GM10266 (cell line): ENCODE measurements around the gene IL17RC.

ENCODE experiments used
- DNase-seq: peaks from one replicate; pipeline ENCODE4 v3.0.0; 2012; ENCODE audit errors: extremely low spot score
- TF ChIP-seq, protein P1 (sequence below): IDR thresholded peaks from 2 replicates; pipeline ENCODE4 v1.5.1; 2012; ENCODE audit warnings: mild to moderate bottlenecking, low read depth; ENCODE audit not compliant: control insufficient read depth, insufficient read depth; ENCODE audit errors: missing control alignments

IL17RC gene

DNA sequence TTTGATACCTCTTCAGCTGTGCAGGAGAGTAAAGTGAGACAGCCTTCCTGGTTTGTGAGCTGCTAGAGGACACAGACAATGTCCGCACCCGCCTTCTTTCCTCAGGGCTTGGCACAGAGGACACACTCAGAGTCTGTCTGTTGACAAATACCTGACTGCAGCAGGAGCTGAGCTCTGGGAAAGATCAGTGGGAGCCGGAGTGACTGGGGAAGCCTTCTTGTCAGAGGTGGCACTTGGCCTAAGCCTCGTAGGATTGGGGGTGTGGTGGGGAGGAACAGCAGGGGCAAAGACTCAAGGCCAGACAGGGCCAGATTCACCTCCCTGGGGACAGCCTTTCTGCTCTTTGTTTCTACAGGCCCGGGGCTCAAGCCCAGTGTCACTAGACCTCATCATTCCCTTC, 3.3 kb upstream of the IL17RC start:
- DNase-seq: no peak
- TF ChIP-seq, protein P1, sequence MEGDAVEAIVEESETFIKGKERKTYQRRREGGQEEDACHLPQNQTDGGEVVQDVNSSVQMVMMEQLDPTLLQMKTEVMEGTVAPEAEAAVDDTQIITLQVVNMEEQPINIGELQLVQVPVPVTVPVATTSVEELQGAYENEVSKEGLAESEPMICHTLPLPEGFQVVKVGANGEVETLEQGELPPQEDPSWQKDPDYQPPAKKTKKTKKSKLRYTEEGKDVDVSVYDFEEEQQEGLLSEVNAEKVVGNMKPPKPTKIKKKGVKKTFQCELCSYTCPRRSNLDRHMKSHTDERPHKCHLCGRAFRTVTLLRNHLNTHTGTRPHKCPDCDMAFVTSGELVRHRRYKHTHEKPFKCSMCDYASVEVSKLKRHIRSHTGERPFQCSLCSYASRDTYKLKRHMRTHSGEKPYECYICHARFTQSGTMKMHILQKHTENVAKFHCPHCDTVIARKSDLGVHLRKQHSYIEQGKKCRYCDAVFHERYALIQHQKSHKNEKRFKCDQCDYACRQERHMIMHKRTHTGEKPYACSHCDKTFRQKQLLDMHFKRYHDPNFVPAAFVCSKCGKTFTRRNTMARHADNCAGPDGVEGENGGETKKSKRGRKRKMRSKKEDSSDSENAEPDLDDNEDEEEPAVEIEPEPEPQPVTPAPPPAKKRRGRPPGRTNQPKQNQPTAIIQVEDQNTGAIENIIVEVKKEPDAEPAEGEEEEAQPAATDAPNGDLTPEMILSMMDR: no peak

DNA sequence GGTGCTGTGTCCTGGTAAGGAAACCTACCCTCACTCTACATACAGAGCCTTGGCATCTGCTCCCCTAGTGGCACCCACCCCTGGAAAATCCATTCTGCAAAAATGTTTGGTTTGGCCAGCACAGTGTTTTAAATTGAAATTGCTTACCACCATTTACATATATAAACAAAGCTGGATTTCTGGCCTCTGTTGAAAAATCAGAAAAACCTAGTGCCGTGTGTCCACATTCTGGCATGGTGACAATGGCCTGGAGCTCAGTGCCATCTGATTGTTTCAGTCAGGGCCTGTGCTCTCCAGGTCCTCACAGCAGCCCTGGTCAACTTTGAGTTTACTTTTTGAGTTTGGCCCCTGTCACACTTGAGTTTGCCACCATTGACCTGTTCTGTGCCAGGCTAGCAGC, 2.9 kb upstream of the IL17RC start:
- no peak for DNase-seq
- TF ChIP-seq, protein P1: no peak

DNA sequence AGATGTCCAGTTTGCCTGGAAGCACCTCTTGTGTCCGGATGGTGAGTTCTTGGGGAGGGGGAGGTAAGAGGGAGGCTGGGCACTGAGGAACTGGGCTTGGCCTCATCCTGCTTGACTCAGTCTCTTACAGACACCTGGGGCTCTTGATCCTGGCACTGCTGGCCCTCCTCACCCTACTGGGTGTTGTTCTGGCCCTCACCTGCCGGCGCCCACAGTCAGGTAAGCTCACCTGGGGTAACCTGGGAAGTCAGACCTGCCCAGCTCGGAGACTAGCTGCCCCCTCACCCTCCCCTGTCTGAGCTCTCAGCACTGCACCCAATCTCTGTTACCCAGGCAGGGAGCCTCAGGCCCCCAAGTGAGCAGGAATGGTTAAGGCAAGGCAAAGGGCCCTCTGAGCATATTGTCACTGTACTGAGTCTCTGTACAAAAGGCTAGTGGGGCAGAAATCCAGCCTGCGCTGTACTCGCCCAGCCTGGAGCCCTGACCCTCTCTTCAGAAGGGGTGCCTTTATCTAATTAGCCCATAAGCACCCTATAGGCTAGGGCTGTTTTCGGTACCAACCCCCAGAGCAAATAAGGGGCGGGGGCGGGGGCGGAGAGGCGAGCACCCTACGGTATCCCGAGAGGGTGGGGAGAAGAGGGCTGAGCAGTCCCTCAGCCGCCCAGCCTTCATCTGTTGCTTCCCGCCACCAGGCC, 2.2 kb upstream of the IL17RC start:
- DNase-seq: peak; percentile 62
- TF ChIP-seq, protein P1: no peak

DNA sequence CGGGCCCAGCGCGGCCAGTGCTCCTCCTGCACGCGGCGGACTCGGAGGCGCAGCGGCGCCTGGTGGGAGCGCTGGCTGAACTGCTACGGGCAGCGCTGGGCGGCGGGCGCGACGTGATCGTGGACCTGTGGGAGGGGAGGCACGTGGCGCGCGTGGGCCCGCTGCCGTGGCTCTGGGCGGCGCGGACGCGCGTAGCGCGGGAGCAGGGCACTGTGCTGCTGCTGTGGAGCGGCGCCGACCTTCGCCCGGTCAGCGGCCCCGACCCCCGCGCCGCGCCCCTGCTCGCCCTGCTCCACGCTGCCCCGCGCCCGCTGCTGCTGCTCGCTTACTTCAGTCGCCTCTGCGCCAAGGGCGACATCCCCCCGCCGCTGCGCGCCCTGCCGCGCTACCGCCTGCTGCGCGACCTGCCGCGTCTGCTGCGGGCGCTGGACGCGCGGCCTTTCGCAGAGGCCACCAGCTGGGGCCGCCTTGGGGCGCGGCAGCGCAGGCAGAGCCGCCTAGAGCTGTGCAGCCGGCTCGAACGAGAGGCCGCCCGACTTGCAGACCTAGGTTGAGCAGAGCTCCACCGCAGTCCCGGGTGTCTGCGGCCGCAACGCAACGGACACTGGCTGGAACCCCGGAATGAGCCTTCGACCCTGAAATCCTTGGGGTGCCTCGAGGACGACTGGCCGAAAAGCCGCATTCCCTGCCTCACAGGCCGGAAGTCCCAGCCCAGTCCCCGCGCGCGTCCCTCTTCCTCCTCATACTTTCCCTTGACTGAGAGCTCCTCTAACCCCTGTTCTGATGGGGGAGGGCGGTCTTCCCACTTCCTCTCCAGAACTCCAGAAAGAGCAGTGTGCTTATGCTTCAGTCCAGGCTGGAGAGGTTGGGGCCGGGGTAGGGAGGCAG, 1.4 kb upstream of the IL17RC start:
- TF ChIP-seq, protein P1: peak; percentile 53
- peak; percentile 50 for DNase-seq

DNA sequence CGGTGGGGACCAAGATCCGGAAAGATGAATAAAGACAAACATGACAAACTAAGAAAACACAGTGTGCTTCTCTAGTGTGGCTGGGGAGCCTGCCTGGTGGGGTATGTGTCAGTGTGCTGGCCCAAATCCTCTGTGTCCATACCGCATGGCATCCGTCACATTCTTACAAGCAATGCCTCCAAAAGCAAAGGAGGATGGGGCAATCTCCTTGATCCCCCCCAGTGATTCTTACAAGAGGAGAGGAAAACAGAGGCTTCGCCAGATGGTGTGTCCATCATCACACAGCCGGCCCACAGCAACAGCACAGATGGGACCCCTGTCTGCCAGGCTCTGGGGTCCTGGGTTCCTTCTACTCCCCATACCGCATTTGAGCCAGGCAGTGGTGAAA, 558 bp upstream of the IL17RC start:
- no peak for DNase-seq
- TF ChIP-seq, protein P1: no peak

DNA sequence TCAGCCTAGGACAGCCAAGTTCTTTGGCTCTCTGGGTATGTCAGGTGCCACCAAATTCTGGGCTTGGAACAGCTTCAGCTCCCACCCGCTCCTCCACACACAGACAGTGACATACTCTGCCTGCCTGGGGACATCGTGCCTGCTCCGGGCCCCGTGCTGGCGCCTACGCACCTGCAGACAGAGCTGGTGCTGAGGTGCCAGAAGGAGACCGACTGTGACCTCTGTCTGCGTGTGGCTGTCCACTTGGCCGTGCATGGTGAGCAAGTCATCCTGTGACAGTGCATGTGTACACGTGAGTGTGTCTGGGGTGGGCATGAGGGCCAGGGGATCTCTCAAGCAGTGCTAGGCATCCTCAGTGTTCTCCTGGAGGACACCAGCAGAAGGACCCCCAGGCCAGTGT, 922 bp downstream of the IL17RC start:
- TF ChIP-seq, protein P1: no peak
- DNase-seq: no peak
